ENCODE measurements around the gene CDK11A.

The CDK11A gene

DNA sequence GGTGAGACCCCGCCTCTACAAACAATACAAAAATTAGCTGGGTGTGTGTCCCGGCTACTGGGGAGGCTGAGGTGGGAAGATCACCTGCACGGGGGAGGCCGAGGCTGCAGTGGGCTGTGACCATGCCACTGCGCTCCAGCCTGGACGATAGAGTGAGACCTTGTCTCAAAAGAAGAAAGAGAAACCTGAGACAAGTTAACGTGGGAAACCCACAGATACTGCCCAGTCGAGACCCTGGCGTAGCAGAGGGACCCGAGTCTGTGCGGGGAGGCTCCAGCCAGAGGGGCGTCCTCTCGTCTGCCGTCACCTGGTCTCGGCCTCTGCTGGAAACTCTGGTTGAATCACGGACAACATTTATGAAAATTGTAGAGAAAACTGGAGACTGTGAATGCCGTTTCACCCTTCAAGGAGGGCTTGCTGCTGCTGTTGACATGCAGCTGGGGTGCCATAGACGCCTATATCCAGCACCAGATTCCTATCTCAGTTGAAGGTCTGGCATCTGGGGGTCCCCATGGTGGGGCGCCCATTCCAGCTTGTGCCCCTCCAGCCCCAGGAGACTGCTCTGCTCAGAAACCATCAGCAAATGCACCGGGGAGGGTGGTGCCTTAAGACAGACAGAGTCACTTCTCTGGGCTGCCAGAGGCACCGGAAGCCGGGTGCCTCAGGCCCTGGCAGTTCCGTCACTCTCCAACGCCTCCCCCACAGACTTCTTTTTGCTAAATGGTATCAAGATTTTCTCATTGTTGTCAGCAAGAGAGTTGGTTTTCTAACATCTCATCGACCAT, 51.8 kb downstream of the CDK11A start:
- H3K9me3 ChIP-seq (ENCODE audit: control extremely low read depth in 1 of 5, control insufficient read depth in 4 of 5, insufficient read depth in 2 of 5, low read depth in 1 of 5, low read length in 4 of 5): no peaks in the 10 kb centered on the region
- no peak for DNase-seq
- peaks cover 0 to 48% (median 23%) of the 10 kb centered on the region in 4 experiments for H3K36me3 ChIP-seq (ENCODE audit: control insufficient read depth in 4 of 4, insufficient read depth in 4 of 4, low read length in 3 of 4)
- H3K4me3 ChIP-seq (ENCODE audit: control insufficient read depth in 1 of 7, extremely low read depth in 1 of 7, insufficient read depth in 4 of 7, low read depth in 2 of 7, low read length in 6 of 7): no peak overlapping the region
- H3K27me3 ChIP-seq (replicated peaks in 2 of 5; ENCODE audit: control insufficient read depth in 4 of 5, insufficient read depth in 5 of 5, low read length in 4 of 5): no peaks in the 10 kb centered on the region
- peaks cover 0 to 2% (median 1%) of the 10 kb centered on the region in 4 experiments for H3K4me1 ChIP-seq (ENCODE audit: control extremely low read depth in 1 of 4, control insufficient read depth in 4 of 4, insufficient read depth in 4 of 4, low read length in 3 of 4)
- CTCF ChIA-PET: no interaction called here
- H3K27ac ChIP-seq (ENCODE audit: insufficient read depth in 1 of 2, low read depth in 1 of 2, low read length in 2 of 2, poor library complexity in 1 of 2, severe bottlenecking in 2 of 2): no peak overlapping the region
- 96% methylated on average over 23 of the region's 25 CpGs for WGBS (ENCODE audit: insufficient coverage)
- POLR2A ChIA-PET: no interaction called here

DNA sequence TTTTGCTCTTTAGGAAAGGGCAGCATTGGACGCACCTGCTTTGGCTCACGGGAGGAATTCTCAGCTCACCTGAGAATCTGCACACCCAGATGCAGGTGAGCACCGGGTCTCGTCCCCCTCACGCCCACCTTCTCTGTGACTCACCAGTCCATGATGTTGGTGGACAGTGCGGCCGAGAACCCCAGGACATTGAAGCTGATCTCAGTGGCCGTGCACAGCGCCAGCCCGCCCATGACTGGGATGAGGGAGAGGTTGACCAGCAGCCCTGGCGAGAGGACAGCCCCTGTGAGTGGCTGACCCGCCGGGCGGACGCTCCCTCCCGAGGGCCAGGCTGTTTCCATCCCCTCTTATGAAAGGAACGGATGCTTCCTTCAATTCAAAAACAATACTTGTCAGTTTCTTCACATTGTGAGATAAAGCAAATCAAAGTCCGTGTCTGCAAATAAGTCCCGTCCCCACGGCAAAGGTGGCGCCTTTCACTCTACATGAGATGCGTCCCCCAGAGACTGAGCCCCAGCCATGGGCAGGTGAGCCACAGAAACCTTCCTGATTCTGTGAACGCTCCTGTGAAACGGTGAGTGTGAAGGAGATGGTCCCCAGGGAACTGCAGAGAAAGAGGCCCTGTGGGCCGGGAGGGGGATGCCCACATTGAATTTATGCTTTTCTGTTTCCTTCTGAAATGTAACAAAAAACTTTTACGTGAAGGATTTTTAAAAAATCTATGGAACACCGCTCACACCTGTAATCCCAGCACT, 52.6 kb downstream of the CDK11A start:
- H3K36me3 ChIP-seq (ENCODE audit: control insufficient read depth in 4 of 4, insufficient read depth in 4 of 4, low read length in 3 of 4): peaks cover 0 to 51% (median 24%) of the 10 kb centered on the region in 4 experiments
- H3K27me3 ChIP-seq (replicated peaks in 2 of 5; ENCODE audit: control insufficient read depth in 4 of 5, insufficient read depth in 5 of 5, low read length in 4 of 5): no peaks in the 10 kb centered on the region
- no peaks in the 10 kb centered on the region for H3K4me1 ChIP-seq (ENCODE audit: control extremely low read depth in 1 of 4, control insufficient read depth in 4 of 4, insufficient read depth in 4 of 4, low read length in 3 of 4)
- H3K27ac ChIP-seq (ENCODE audit: insufficient read depth in 1 of 2, low read depth in 1 of 2, low read length in 2 of 2, poor library complexity in 1 of 2, severe bottlenecking in 2 of 2): no peak overlapping the region
- H3K4me3 ChIP-seq (ENCODE audit: control insufficient read depth in 1 of 7, extremely low read depth in 1 of 7, insufficient read depth in 4 of 7, low read depth in 2 of 7, low read length in 6 of 7): no peak overlapping the region
- no peak for DNase-seq
- POLR2A ChIA-PET: no interaction called here
- H3K9me3 ChIP-seq (ENCODE audit: control extremely low read depth in 1 of 5, control insufficient read depth in 4 of 5, insufficient read depth in 2 of 5, low read depth in 1 of 5, low read length in 4 of 5): no peaks in the 10 kb centered on the region
- WGBS (ENCODE audit: insufficient coverage): 89% methylated on average over 19 of the region's 27 CpGs
- CTCF ChIA-PET: no interaction called here

DNA sequence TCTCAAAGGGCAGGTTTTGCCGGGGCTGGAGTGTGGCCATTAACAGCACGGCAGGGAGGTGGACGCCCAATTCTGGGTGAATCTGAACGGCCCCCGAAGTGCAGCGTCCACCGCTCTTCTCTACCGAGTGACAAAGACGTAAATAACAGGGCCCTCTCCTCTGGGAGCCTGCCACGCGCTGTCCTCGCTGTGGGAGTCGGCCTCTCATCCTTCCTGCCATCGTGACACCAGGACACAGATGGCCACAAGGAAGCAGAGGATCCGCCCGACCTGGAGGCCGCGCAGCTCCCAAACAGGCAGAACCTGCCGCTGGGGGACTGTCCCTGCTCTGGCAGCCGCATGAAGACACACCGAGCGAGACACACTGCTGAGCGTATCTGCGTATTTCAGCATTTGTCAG, 53.3 kb downstream of the CDK11A start:
- H3K9me3 ChIP-seq (ENCODE audit: control extremely low read depth in 1 of 5, control insufficient read depth in 4 of 5, insufficient read depth in 2 of 5, low read depth in 1 of 5, low read length in 4 of 5): no peaks in the 10 kb centered on the region
- peaks cover 0 to 58% (median 26%) of the 10 kb centered on the region in 4 experiments for H3K36me3 ChIP-seq (ENCODE audit: control insufficient read depth in 4 of 4, insufficient read depth in 4 of 4, low read length in 3 of 4)
- no peaks in the 10 kb centered on the region for H3K4me1 ChIP-seq (ENCODE audit: control extremely low read depth in 1 of 4, control insufficient read depth in 4 of 4, insufficient read depth in 4 of 4, low read length in 3 of 4)
- no peaks in the 10 kb centered on the region for H3K27me3 ChIP-seq (replicated peaks in 2 of 5; ENCODE audit: control insufficient read depth in 4 of 5, insufficient read depth in 5 of 5, low read length in 4 of 5)
- ChIA-PET POLR2A (no interaction called here), CTCF (no interaction called here)
- no peak overlapping the region for H3K4me3 ChIP-seq (ENCODE audit: control insufficient read depth in 1 of 7, extremely low read depth in 1 of 7, insufficient read depth in 4 of 7, low read depth in 2 of 7, low read length in 6 of 7)
- H3K27ac ChIP-seq (ENCODE audit: insufficient read depth in 1 of 2, low read depth in 1 of 2, low read length in 2 of 2, poor library complexity in 1 of 2, severe bottlenecking in 2 of 2): no peak overlapping the region
- no peak for DNase-seq
- 98% methylated on average over 24 of the region's 24 CpGs for WGBS (ENCODE audit: insufficient coverage)

DNA sequence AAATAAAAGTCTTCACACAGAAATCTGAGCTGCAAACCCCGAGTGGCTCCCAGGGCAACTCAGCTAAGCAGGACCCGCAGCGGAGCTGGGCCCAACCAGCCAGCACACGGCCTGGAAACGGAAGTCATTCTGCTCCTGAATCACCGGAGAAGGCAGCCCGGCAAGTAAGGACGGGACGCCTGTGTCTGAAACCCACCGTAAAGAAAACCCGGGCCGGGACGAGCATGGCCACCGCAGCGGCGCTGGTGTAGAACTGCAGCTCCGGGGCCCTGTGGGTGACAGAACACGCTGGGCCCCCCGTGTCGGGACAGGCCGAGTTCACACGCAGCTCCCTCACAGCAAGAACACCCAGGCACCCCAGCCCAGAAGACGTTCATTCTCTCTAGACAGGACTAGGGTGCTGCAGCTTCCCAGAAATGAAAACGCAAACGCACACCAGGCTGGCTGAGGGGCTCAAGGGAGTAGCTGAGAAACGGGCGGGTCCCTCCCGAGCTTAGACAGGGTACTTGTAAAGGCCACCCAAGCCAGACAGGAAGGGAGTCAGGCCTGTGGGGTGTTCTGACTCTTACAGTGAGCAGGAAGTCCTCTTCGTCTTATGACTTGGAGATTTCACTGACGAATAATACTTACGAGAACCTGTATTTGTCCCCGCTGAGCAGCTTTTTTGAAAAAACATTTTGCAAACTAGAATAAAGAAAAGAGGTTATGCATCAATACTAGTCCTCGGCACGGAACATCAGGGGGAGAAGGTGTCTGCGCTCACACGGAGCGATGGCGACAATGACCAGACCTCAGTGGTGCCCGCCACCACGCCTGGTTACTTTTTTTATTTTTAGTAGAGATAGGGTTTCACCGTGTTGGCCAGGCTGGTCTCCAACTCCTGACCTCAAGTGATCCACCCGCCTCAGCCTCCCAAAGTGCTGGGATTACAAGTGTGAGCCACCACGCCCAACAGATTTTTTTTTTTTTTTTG, 54.4 kb downstream of the CDK11A start:
- Histone ChIP-seq H3K27me3 (replicated peaks in 2 of 5; ENCODE audit: control insufficient read depth in 4 of 5, insufficient read depth in 5 of 5, low read length in 4 of 5) (no peaks in the 10 kb centered on the region), H3K36me3 (ENCODE audit: control insufficient read depth in 4 of 4, insufficient read depth in 4 of 4, low read length in 3 of 4) (peaks cover 0 to 68% (median 37%) of the 10 kb centered on the region in 4 experiments), H3K4me1 (ENCODE audit: control extremely low read depth in 1 of 4, control insufficient read depth in 4 of 4, insufficient read depth in 4 of 4, low read length in 3 of 4) (no peaks in the 10 kb centered on the region), H3K9me3 (ENCODE audit: control extremely low read depth in 1 of 5, control insufficient read depth in 4 of 5, insufficient read depth in 2 of 5, low read depth in 1 of 5, low read length in 4 of 5) (no peaks in the 10 kb centered on the region), H3K27ac (ENCODE audit: insufficient read depth in 1 of 2, low read depth in 1 of 2, low read length in 2 of 2, poor library complexity in 1 of 2, severe bottlenecking in 2 of 2) (no peak overlapping the region), H3K4me3 (ENCODE audit: control insufficient read depth in 1 of 7, extremely low read depth in 1 of 7, insufficient read depth in 4 of 7, low read depth in 2 of 7, low read length in 6 of 7) (no peak overlapping the region)
- no peak for DNase-seq
- CTCF ChIA-PET: interaction anchor here (0.8 kb wide), 1 partner anchor 9 kb away, joined by 3 read pairs; no protein-coding TSS in a partner anchor
- POLR2A ChIA-PET: no interaction called here
- 96% methylated on average over 37 of the region's 43 CpGs for WGBS (ENCODE audit: insufficient coverage)

DNA sequence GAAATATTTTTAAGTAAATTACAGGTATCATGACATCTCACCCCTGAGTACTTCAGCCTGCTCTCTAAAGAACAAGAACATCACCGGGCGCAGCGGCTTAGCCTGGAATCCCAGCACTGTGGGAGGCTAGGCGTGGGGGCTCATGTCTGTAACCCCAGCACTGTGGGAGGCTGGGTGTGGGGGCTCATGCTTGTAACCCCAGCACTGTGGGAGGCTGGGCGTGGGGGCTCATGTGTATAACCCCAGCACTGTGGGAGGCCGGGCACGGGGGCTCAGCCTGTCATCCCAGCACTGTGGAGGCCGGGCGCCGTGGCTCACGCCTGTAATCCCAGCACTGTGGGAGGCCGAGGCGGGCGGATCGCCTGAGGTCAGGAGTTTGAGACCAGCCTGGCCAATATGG, 57.6 kb downstream of the CDK11A start:
- Histone ChIP-seq H3K4me1 (ENCODE audit: control extremely low read depth in 1 of 4, control insufficient read depth in 4 of 4, insufficient read depth in 4 of 4, low read length in 3 of 4) (no peaks in the 10 kb centered on the region), H3K36me3 (ENCODE audit: control insufficient read depth in 4 of 4, insufficient read depth in 4 of 4, low read length in 3 of 4) (peaks cover 0 to 55% (median 26%) of the 10 kb centered on the region in 4 experiments), H3K9me3 (ENCODE audit: control extremely low read depth in 1 of 5, control insufficient read depth in 4 of 5, insufficient read depth in 2 of 5, low read depth in 1 of 5, low read length in 4 of 5) (no peaks in the 10 kb centered on the region), H3K27me3 (replicated peaks in 2 of 5; ENCODE audit: control insufficient read depth in 4 of 5, insufficient read depth in 5 of 5, low read length in 4 of 5) (no peaks in the 10 kb centered on the region), H3K4me3 (ENCODE audit: control insufficient read depth in 1 of 7, extremely low read depth in 1 of 7, insufficient read depth in 4 of 7, low read depth in 2 of 7, low read length in 6 of 7) (no peak overlapping the region), H3K27ac (ENCODE audit: insufficient read depth in 1 of 2, low read depth in 1 of 2, low read length in 2 of 2, poor library complexity in 1 of 2, severe bottlenecking in 2 of 2) (no peak overlapping the region)
- no peak for DNase-seq
- ChIA-PET CTCF (interaction anchor here (1.0 to 2.1 kb wide), 4 partner anchors 12 to 19 kb away, joined by 4 to 6 read pairs (median 5); no protein-coding TSS in a partner anchor), POLR2A (no interaction called here)
- 96% methylated on average over 15 of the region's 15 CpGs for WGBS (ENCODE audit: insufficient coverage)

DNA sequence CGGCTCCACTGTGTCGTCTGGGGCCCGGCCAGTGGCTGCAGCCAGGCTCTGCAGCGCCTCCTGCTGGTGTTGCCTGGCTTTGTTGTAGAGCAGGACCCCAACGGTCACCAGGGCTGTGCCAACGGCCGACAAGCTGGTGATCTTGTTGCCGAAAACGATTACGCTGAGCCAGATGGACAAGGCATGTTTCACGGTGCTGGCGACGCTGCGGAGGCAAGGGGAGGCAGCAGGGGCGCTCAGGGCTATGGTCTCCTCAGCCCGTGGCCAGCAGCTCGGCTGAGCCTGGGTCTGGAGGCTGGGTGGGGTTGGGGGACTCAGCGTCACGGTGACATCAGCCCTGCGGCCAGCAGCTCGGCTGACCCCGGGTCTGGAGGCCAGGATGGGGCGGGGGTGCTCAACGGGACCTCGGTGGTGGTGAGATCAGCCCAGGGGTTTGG, 58.3 kb downstream of the CDK11A start:
- ChIA-PET CTCF (interaction anchor here (1.0 to 2.1 kb wide), 4 partner anchors 12 to 20 kb away, joined by 4 to 6 read pairs (median 5); no protein-coding TSS in a partner anchor), POLR2A (no interaction called here)
- no peaks in the 10 kb centered on the region for H3K27me3 ChIP-seq (replicated peaks in 2 of 5; ENCODE audit: control insufficient read depth in 4 of 5, insufficient read depth in 5 of 5, low read length in 4 of 5)
- no peak overlapping the region for H3K27ac ChIP-seq (ENCODE audit: insufficient read depth in 1 of 2, low read depth in 1 of 2, low read length in 2 of 2, poor library complexity in 1 of 2, severe bottlenecking in 2 of 2)
- H3K4me1 ChIP-seq (ENCODE audit: control extremely low read depth in 1 of 4, control insufficient read depth in 4 of 4, insufficient read depth in 4 of 4, low read length in 3 of 4): no peaks in the 10 kb centered on the region
- no peaks in the 10 kb centered on the region for H3K9me3 ChIP-seq (ENCODE audit: control extremely low read depth in 1 of 5, control insufficient read depth in 4 of 5, insufficient read depth in 2 of 5, low read depth in 1 of 5, low read length in 4 of 5)
- H3K4me3 ChIP-seq (ENCODE audit: control insufficient read depth in 1 of 7, extremely low read depth in 1 of 7, insufficient read depth in 4 of 7, low read depth in 2 of 7, low read length in 6 of 7): no peak overlapping the region
- peaks cover 0 to 48% (median 21%) of the 10 kb centered on the region in 4 experiments for H3K36me3 ChIP-seq (ENCODE audit: control insufficient read depth in 4 of 4, insufficient read depth in 4 of 4, low read length in 3 of 4)
- 94% methylated on average over 19 of the region's 25 CpGs for WGBS (ENCODE audit: insufficient coverage)
- peak in 2 of 3 donors; percentile 13 to 21 for DNase-seq
